K562 (cell line): ENCODE results near the gene ZNF821. TPM values are rescaled to one million over a fixed set of nuclear protein-coding genes. Genes with fewer than 3 reads are reported as not detected.
A peak's percentile ranks its signal among the peaks of the same experiment; 100 is the strongest.

Experiments
- CREBBP ChIP-seq: IDR thresholded peaks from one replicate; pipeline ENCODE4 v1.6.1; 2012; ENCODE audit warnings: low read depth, mild to moderate bottlenecking, control low read depth, inconsistent platforms, low read length
- ELF1 ChIP-seq: fragments of 200-800 bp; sonication (Bioruptor generic); IDR thresholded peaks from 2 replicates; pipeline ENCODE4 v1.6.1; 2016; ENCODE audit warnings: missing genetic modification characterization, missing compliant biosample characterization
- JUND ChIP-seq, 2 experiments: IDR thresholded peaks; 2 replicates in 1 of 2; 3 replicates in 1 of 2; pipeline ENCODE4 v1.6.1; 2011; ENCODE audit warnings: borderline replicate concordance in 2 of 2, low read depth in 2 of 2, low read length in 2 of 2, improper control_type of control experiment in 1 of 2, missing biosample characterization in 1 of 2, missing genetic modification characterization in 1 of 2, missing genetic modification reagents in 1 of 2
- MITF ChIP-seq: IDR thresholded peaks from 2 replicates; pipeline ENCODE4 v1.6.1; 2014; ENCODE audit warnings: antibody characterized with exemption
- MYBL2 ChIP-seq, 2 experiments: fragments of 450-650 bp in 1 of 2; sonication (generic) in 1 of 2; formaldehyde crosslinking in 1 of 2; IDR thresholded peaks; 2 replicates each; pipeline versions ENCODE4 v1.6.1 to v1.8.1; 2017 to 2022; ENCODE audit warnings: borderline replicate concordance in 1 of 2, inconsistent platforms in 1 of 2, low read depth in 1 of 2, mild to moderate bottlenecking in 1 of 2, missing genetic modification reagents in 1 of 2, moderate library complexity in 1 of 2
- NR4A1 ChIP-seq, 2 experiments: fragments of 250-450 bp in 1 of 2; fragments of 450-650 bp in 1 of 2; sonication (Bioruptor Pico) in 1 of 2; IDR thresholded peaks; 2 replicates each; pipeline versions ENCODE4 v1.4.0 to v1.6.1; 2016 to 2020; ENCODE audit warnings: mild to moderate bottlenecking in 2 of 2, missing compliant biosample characterization in 1 of 2, missing genetic modification characterization in 1 of 2, moderate library complexity in 1 of 2
- POLR2G ChIP-seq: fragments of 200-400 bp; formaldehyde crosslinking; IDR thresholded peaks from 2 replicates; pipeline ENCODE4 v1.6.1; 2017; ENCODE audit warnings: low read depth, mild to moderate bottlenecking, antibody characterized with exemption, low read length, moderate library complexity
- PREB ChIP-seq: sonication (generic); formaldehyde crosslinking; IDR thresholded peaks from 2 replicates; pipeline ENCODE4 v1.8.1; 2023; ENCODE audit warnings: mild to moderate bottlenecking, missing genetic modification reagents
- SIX5 ChIP-seq, 2 experiments: IDR thresholded peaks; 2 replicates each; pipeline ENCODE4 v1.6.1; 2011; ENCODE audit warnings: low read length in 2 of 2, borderline replicate concordance in 1 of 2, low read depth in 1 of 2, mild to moderate bottlenecking in 1 of 2, moderate library complexity in 1 of 2; ENCODE audit not compliant: insufficient read depth in 1 of 2
- TAF1 ChIP-seq: IDR thresholded peaks from 2 replicates; pipeline ENCODE4 v1.6.1; 2011; ENCODE audit warnings: mild to moderate bottlenecking, low read length, moderate library complexity; ENCODE audit not compliant: insufficient read depth, control insufficient read depth, severe bottlenecking; ENCODE audit errors: extremely low read depth
- ZEB2 ChIP-seq: fragments of 450-650 bp; IDR thresholded peaks from 2 replicates; pipeline ENCODE4 v1.6.1; 2016
- ZNF232 ChIP-seq: sonication (generic); formaldehyde crosslinking; IDR thresholded peaks from 2 replicates; pipeline ENCODE4 v1.8.0; 2022; ENCODE audit warnings: mild to moderate bottlenecking, missing genetic modification reagents
- ZNF311 ChIP-seq: fragments of 250-450 bp; sonication (Bioruptor Pico); IDR thresholded peaks from 2 replicates; pipeline ENCODE4 v1.4.0; 2020; ENCODE audit warnings: mild to moderate bottlenecking, moderate library complexity
- ZNF445 ChIP-seq: fragments of 250-450 bp; sonication (Bioruptor Pico); IDR thresholded peaks from 2 replicates; pipeline ENCODE4 v1.4.0; 2020; ENCODE audit warnings: low read depth, mild to moderate bottlenecking, moderate library complexity
- ZNF707 ChIP-seq: fragments of 250-450 bp; sonication (Bioruptor Pico); conservative IDR thresholded peaks from 2 replicates; pipeline ENCODE4 v1.8.0; 2022; ENCODE audit warnings: inconsistent platforms, mild to moderate bottlenecking, moderate library complexity
- ZNF76 ChIP-seq: fragments of 250-450 bp; sonication (Bioruptor Pico); IDR thresholded peaks from 2 replicates; pipeline ENCODE4 v1.4.0; 2020; ENCODE audit warnings: mild to moderate bottlenecking, moderate library complexity, borderline replicate concordance
- polyA plus RNA-seq, 8 experiments: library from polyadenylated mRNA; depleted of rRNA in 4 of 8; stranded (reverse) in 5 of 8; unstranded in 3 of 8; fragments of >200 nt; fragmentation: Nextera tagmentation in 2 of 8; fragmentation: Illumina TruSeq in 1 of 8; extraction: Ambion mirVana in 2 of 8; extraction: Trizol in 1 of 8; gene quantifications; 2 replicates each; pipeline versions ENCODE4 v1.2.1 to v1.2.3, GENCODE V29; 2011 to 2014; ENCODE audit warnings: inconsistent platforms in 1 of 8, missing spikeins in 1 of 8
- total RNA-seq, 7 experiments: library from RNA; depleted of rRNA in 6 of 7; stranded (reverse); fragments of >200 nt in 6 of 7; fragmentation: Illumina TruSeq in 2 of 7; extraction: Trizol in 2 of 7; gene quantifications; 2 replicates each; pipeline versions ENCODE4 v1.2.1 to v1.2.3, GENCODE V29; 2011 to 2021; ENCODE audit warnings: low replicate concordance in 1 of 7
- TF ChIP-seq, protein P1 (sequence below): fragments of 200-400 bp; formaldehyde crosslinking; IDR thresholded peaks from 2 replicates; pipeline ENCODE4 v1.6.1; 2017; ENCODE audit warnings: mild to moderate bottlenecking, low read depth, low read length, moderate library complexity

ZNF821 gene
- total and polyA plus RNA-seq, 9 of the 15 experiments (the other 6 are each of a cell fraction or from before 2014, with no cell fraction given) = 0.38 to 5.6 (median 3.6) TPM

DNA sequence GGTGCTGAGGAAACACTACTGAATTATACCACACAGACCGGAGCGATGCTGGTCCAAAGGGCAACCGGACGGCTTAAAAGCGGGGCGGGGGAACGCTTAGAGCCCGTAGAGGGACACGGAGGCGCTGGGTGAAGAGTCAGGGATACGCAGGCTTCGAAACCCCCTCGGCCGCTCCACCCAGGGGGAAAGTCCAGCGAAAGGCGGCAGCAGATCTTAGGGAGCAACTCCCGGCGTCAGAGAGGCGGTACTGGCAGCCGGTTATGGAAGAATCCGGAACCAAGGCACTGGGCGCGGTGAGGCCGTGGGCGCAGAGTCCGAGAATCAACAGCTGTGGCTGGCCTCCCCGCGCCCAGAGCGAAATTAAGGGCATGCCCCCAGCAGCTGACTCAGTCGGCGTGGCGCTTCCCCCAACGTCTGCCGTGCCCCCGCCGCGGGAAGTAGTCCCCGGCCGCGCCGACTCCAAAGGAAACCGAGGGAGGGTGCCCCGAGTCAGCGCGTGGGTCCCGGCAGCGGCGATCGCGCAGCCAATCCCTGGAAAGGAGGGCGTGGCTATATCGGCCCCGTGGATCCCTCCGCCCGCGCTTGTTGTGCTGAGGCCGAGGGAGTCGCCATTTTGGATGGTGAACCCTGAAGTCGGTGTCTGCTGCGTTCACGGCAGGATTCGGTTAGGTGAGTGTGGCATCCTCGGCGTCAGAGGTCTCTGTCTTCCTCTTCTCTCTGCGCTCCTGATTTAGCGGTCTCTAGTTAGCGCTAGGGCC lies 11.1 kb upstream of the ZNF821 start, which contains the start of gene IST1 (continued):
- TF ChIP-seq ZNF232 (no peak), ZNF445 (no peak), MITF (peak; percentile 29; the same call in 1 of the 2 replicates), MYBL2 (IDR thresholded peaks at IDR 0.05; ENCODE audit: low read depth) (no peak; the same call in 1 of the 2 replicates), MYBL2 (CRISPR knock-in tag; IDR thresholded peaks at IDR 0.05; ENCODE audit: borderline replicate concordance) (no peak), JUND (IDR thresholded peaks at IDR 0.05; ENCODE audit: borderline replicate concordance, low read depth, low read length) (no peak), JUND (tag; IDR thresholded peaks at IDR 0.05; ENCODE audit: borderline replicate concordance, low read depth, low read length) (peak; percentile 66; the same call in 1 of the 3 replicates), TAF1 (peak; percentile 92), ELF1 (peak; percentile 55; the same call in 1 of the 2 replicates), ZNF76 (peak; percentile 20; the same call in 1 of the 2 replicates), PREB (no peak), ZNF707 (CRISPR knock-in tag) (no peak), ZEB2 (no peak), SIX5 (IDR thresholded peaks at IDR 0.05; ENCODE audit: borderline replicate concordance in 1 of 2, insufficient read depth in 1 of 2, low read depth in 1 of 2, low read length in 2 of 2) (no peak), NR4A1 (CRISPR knock-in tag; IDR thresholded peaks at IDR 0.05) (0 out of 2 replicates have a peak, but pooled peaks have one; percentile 62), NR4A1 (tag; IDR thresholded peaks at IDR 0.05) (peak; percentile 51), CREBBP (no peak), ZNF311 (no peak), POLR2G (peak; percentile 97)
- TF ChIP-seq, protein P1, sequence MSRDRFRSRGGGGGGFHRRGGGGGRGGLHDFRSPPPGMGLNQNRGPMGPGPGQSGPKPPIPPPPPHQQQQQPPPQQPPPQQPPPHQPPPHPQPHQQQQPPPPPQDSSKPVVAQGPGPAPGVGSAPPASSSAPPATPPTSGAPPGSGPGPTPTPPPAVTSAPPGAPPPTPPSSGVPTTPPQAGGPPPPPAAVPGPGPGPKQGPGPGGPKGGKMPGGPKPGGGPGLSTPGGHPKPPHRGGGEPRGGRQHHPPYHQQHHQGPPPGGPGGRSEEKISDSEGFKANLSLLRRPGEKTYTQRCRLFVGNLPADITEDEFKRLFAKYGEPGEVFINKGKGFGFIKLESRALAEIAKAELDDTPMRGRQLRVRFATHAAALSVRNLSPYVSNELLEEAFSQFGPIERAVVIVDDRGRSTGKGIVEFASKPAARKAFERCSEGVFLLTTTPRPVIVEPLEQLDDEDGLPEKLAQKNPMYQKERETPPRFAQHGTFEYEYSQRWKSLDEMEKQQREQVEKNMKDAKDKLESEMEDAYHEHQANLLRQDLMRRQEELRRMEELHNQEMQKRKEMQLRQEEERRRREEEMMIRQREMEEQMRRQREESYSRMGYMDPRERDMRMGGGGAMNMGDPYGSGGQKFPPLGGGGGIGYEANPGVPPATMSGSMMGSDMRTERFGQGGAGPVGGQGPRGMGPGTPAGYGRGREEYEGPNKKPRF = no peak
